Neural cell (in vitro differentiated cells): Measurements from ENCODE around the gene UNC45A. TPM values are rescaled to one million over a fixed set of nuclear protein-coding genes. Genes with fewer than 3 reads are reported as not detected.

Experiments used
- H2AFZ ChIP-seq: fragments of 200-600, 300-800 bp; sonication (generic), shearing (Covaris generic); 2 replicates; pipeline ENCODE4 v1.6.0; 2014; ENCODE audit warnings: low read depth, mild to moderate bottlenecking, antibody characterized with exemption, low read length, moderate library complexity
- H3F3A ChIP-seq: fragments of 200-600 bp; shearing (Covaris generic); 2 replicates; pipeline ENCODE4 v1.6.1; 2016; ENCODE audit warnings: mild to moderate bottlenecking, moderate library complexity, mixed read lengths, antibody characterized with exemption, low read length; ENCODE audit not compliant: insufficient read depth, poor library complexity, severe bottlenecking
- H3K27ac ChIP-seq: fragments of 200-600, 300-800 bp; sonication (generic), shearing (Covaris generic); 2 replicates; pipeline ENCODE4 v1.5.1; 2014; ENCODE audit warnings: mild to moderate bottlenecking, low read length, moderate library complexity
- H3K27me3 ChIP-seq: fragments of 300-800, 200-600 bp; sonication (generic), shearing (Covaris generic); 2 replicates; pipeline ENCODE4 v1.6.0; 2014; ENCODE audit warnings: mild to moderate bottlenecking, low read depth, low read length, moderate library complexity; ENCODE audit not compliant: insufficient read depth
- H3K36me3 ChIP-seq: fragments of 300-800, 200-600 bp; sonication (generic), shearing (Covaris generic); 2 replicates; pipeline ENCODE4 v1.5.1; 2014; ENCODE audit warnings: mild to moderate bottlenecking, antibody characterized with exemption, low read length, moderate library complexity; ENCODE audit not compliant: insufficient read depth
- H3K4me2 ChIP-seq: fragments of 300-800, 200-600 bp; sonication (generic), shearing (Covaris generic); 2 replicates; pipeline ENCODE4 v1.6.0; 2014; ENCODE audit warnings: mild to moderate bottlenecking, low read length
- H3K4me3 ChIP-seq: fragments of 300-800, 200-600 bp; sonication (generic), shearing (Covaris generic); 2 replicates; pipeline ENCODE4 v1.5.1; 2014; ENCODE audit warnings: mild to moderate bottlenecking, low read length, moderate library complexity
- H3K79me2 ChIP-seq: fragments of 200-600 bp; shearing (Covaris generic); replicated peaks from 2 replicates; pipeline ENCODE4 v1.6.0; 2014; ENCODE audit warnings: mild to moderate bottlenecking, low read length, moderate library complexity; ENCODE audit not compliant: insufficient read depth
- H3K9ac ChIP-seq: fragments of 300-800, 200-600 bp; sonication (generic), shearing (Covaris generic); 2 replicates; pipeline ENCODE4 v1.6.1; 2016; ENCODE audit warnings: mild to moderate bottlenecking, low read length, mixed read lengths
- H3K9me2 ChIP-seq: fragments of 200-600 bp; shearing (Covaris generic); 2 replicates; pipeline ENCODE4 v1.6.1; 2016; ENCODE audit warnings: mild to moderate bottlenecking, low read length, mixed read lengths; ENCODE audit not compliant: insufficient read depth
- H3K9me3 ChIP-seq: fragments of 200-600, 300-800 bp; sonication (generic), shearing (Covaris generic); 2 replicates; pipeline ENCODE4 v1.6.1; 2016; ENCODE audit warnings: mild to moderate bottlenecking, mixed run types, low read length, moderate library complexity, mixed read lengths
- H4K20me1 ChIP-seq: fragments of 200-600 bp; shearing (Covaris generic); 2 replicates; pipeline ENCODE4 v1.6.1; 2016; ENCODE audit warnings: mild to moderate bottlenecking, mixed run types; ENCODE audit not compliant: insufficient read depth
- CTCF ChIP-seq: fragments of 450-650 bp; IDR thresholded peaks from 2 replicates; pipeline ENCODE4 v1.5.1; 2014; ENCODE audit warnings: antibody characterized with exemption, mild to moderate bottlenecking, moderate library complexity; ENCODE audit not compliant: poor library complexity, severe bottlenecking
- EP300 ChIP-seq: fragments of 450-650 bp; conservative IDR thresholded peaks from 2 replicates; pipeline ENCODE4 v1.6.1; 2014; ENCODE audit warnings: antibody characterized with exemption, mild to moderate bottlenecking, moderate library complexity; ENCODE audit not compliant: poor library complexity, severe bottlenecking
- EZH2 ChIP-seq: fragments of 200-600, 300-800 bp; shearing (Covaris generic), sonication (generic); IDR thresholded peaks from 2 replicates; pipeline ENCODE4 v1.6.1; 2014; ENCODE audit warnings: antibody characterized with exemption, low read length, borderline replicate concordance, mild to moderate bottlenecking; ENCODE audit not compliant: insufficient read depth, poor library complexity, severe bottlenecking
- MXI1 ChIP-seq: fragments of 450-650 bp; conservative IDR thresholded peaks from 2 replicates; pipeline ENCODE4 v1.6.1; 2014; ENCODE audit warnings: antibody characterized with exemption, mild to moderate bottlenecking; ENCODE audit not compliant: poor library complexity, severe bottlenecking
- POLR2AphosphoS5 ChIP-seq: IDR thresholded peaks from 2 replicates; pipeline ENCODE4 v1.6.1; 2012
- RAD21 ChIP-seq: fragments of 450-650 bp; conservative IDR thresholded peaks from 2 replicates; pipeline ENCODE4 v1.6.1; 2014; ENCODE audit warnings: antibody characterized with exemption, mild to moderate bottlenecking, moderate library complexity
- SMC3 ChIP-seq: fragments of 450-650 bp; conservative IDR thresholded peaks from 2 replicates; pipeline ENCODE4 v1.6.1; 2014; ENCODE audit warnings: antibody characterized with exemption, mild to moderate bottlenecking, moderate library complexity; ENCODE audit not compliant: poor library complexity
- TAF1 ChIP-seq: IDR thresholded peaks from 2 replicates; pipeline ENCODE4 v1.6.1; 2012; ENCODE audit warnings: low read depth
- polyA plus RNA-seq: library from polyadenylated mRNA; depleted of rRNA; stranded (reverse); fragments of >200 nt; gene quantifications from 2 replicates; pipeline ENCODE4 v1.2.3, GENCODE V29; 2014
- TF ChIP-seq, protein P1 (sequence below): IDR thresholded peaks from 2 replicates; pipeline ENCODE4 v1.6.1; 2012; ENCODE audit warnings: borderline replicate concordance

The UNC45A gene
- polyA plus RNA-seq, 1 donor from 2014 or later = 41.3 TPM

DNA sequence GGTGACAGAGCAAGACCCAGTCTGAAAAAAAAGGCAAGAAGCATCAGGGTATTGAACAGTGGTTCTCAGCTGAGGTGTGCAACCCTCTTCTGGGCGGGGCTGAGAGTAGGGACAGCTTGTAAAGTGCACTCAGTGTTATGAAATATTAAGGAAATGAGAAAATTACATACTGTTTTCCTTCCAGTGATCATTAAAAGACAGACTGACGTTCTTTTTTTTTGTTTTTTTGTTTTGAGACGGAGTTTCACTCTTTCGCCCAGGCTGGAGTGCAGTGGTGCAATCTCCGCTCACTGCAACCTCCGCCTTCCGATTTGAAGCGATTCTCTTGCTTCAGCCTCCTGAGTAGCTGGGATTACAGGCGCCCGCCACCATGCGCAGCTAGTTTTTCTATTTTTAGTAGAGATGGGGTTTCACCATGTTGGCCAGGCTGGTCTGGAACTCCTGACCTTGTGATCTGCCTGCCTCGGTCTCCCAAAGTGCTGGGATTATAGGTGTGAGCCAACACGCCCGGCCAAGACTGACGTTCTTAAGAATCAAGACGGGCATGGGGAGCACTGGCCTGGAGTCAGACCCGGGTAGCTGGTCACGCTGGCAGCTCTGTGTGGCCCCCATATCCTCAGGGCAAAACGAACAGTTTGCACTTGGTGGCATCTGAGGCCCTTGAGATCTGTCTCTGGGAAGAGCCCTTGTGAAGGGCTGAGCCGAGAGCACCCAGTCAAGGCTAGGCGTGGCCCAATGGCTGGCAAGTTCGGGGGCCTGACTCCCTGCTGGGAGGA, 20.6 kb upstream of the UNC45A start:
- no peaks in the 10 kb centered on the region for H3F3A ChIP-seq
- H2AFZ ChIP-seq = no peak overlapping the region
- no peaks in the 10 kb centered on the region for H3K79me2 ChIP-seq
- no peak overlapping the region for H3K9ac ChIP-seq
- no peaks in the 10 kb centered on the region for H3K9me3 ChIP-seq
- H3K9me2 ChIP-seq = no peaks in the 10 kb centered on the region
- no peak overlapping the region for H3K4me2 ChIP-seq
- TF ChIP-seq MXI1 (no peak), SMC3 (no peak), CTCF (no peak), POLR2AphosphoS5 (no peak), RAD21 (no peak), EZH2 (no peak), TAF1 (no peak), EP300 (no peak)
- TF ChIP-seq, protein P1, sequence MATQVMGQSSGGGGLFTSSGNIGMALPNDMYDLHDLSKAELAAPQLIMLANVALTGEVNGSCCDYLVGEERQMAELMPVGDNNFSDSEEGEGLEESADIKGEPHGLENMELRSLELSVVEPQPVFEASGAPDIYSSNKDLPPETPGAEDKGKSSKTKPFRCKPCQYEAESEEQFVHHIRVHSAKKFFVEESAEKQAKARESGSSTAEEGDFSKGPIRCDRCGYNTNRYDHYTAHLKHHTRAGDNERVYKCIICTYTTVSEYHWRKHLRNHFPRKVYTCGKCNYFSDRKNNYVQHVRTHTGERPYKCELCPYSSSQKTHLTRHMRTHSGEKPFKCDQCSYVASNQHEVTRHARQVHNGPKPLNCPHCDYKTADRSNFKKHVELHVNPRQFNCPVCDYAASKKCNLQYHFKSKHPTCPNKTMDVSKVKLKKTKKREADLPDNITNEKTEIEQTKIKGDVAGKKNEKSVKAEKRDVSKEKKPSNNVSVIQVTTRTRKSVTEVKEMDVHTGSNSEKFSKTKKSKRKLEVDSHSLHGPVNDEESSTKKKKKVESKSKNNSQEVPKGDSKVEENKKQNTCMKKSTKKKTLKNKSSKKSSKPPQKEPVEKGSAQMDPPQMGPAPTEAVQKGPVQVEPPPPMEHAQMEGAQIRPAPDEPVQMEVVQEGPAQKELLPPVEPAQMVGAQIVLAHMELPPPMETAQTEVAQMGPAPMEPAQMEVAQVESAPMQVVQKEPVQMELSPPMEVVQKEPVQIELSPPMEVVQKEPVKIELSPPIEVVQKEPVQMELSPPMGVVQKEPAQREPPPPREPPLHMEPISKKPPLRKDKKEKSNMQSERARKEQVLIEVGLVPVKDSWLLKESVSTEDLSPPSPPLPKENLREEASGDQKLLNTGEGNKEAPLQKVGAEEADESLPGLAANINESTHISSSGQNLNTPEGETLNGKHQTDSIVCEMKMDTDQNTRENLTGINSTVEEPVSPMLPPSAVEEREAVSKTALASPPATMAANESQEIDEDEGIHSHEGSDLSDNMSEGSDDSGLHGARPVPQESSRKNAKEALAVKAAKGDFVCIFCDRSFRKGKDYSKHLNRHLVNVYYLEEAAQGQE = no peak
- no peaks in the 10 kb centered on the region for H3K27me3 ChIP-seq
- H4K20me1 ChIP-seq = no peaks in the 10 kb centered on the region
- no peak overlapping the region for H3K4me3 ChIP-seq
- H3K27ac ChIP-seq = no peak overlapping the region
- H3K36me3 ChIP-seq = no peaks in the 10 kb centered on the region

DNA sequence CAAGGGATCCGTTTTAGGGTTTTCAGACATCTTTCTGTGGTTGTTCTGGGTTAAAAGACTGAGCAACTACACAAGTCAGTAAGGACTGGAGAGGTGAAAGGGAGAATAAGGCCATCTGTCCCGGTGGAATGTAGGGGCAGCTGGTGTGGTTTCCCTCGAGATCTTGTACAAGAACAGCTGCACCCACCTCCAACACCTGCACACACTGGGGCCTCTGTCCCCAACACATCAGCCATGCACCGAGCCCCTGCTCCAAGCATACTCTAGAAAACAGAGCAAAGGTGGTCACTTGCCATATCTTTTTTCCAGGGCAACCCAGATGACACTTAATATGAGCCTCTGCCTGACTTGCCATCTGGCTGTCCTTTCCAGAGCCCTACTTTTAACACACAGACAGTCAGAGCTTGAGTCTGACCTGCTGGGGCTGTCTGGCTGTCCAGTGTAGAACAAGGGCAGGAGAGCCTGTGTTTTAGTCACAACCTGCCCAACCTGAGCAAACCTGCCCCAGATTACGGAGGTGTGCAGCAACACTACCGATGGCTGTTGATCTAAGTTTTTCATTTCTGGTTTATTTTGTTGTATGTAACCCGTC, 19.8 kb upstream of the UNC45A start:
- H3K4me2 ChIP-seq = no peak overlapping the region
- H2AFZ ChIP-seq = no peak overlapping the region
- no peaks in the 10 kb centered on the region for H3K27me3 ChIP-seq
- no peak overlapping the region for H3K9ac ChIP-seq
- H3F3A ChIP-seq = no peaks in the 10 kb centered on the region
- no peaks in the 10 kb centered on the region for H3K9me2 ChIP-seq
- H3K4me3 ChIP-seq = no peak overlapping the region
- H3K79me2 ChIP-seq = no peaks in the 10 kb centered on the region
- H3K36me3 ChIP-seq = no peaks in the 10 kb centered on the region
- H3K27ac ChIP-seq = no peak overlapping the region
- no peaks in the 10 kb centered on the region for H3K9me3 ChIP-seq
- H4K20me1 ChIP-seq = no peaks in the 10 kb centered on the region
- TF ChIP-seq POLR2AphosphoS5 (no peak), EZH2 (no peak), MXI1 (no peak), EP300 (no peak), CTCF (no peak), TAF1 (no peak), SMC3 (no peak), RAD21 (no peak)
- TF ChIP-seq, protein P1 = no peak
